Measurements from ENCODE around the gene RAB11FIP2. TPM values are rescaled to one million over a fixed set of nuclear protein-coding genes. Genes with fewer than 3 reads are reported as not detected.

RAB11FIP2 gene
- total RNA-seq, 5 donors from 2014 or later (not counting 1 experiment from before 2014, with no cell fraction given): 16.5 to 36.6 (median 20.4) TPM

DNA sequence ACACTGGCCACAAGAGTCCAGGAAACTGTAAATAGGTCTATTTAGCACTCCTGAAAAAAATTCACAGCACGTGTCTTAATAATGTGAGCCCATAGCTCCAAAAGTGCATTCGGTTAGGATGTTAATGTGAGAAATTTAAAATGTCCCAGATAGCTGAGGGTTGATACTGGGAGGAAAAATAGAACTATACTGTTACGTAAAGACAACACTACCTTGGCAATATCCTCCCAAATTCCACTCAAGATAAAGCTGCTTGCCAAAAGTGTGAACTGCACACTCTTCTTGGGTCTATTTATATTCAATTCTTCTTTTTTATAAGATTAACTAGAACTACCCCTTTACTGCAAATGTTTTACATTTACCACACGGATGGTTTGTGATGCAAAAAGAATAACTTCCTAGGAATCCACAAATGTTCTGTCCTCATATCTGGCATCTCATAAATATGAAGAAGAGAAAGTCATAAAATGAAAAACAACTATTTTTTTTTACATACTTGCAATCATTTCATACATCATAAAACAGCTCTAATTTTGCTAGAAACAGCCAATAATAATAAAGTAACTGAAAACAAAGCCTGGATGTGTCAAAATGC, 10.4 kb downstream of the RAB11FIP2 start:
- no CpG with 5 or more reads among the region's 4 CpGs for WGBS (ENCODE audit: insufficient coverage)
- POLR2A ChIA-PET: interaction anchor here in 1 of 2 donors (1.0 kb wide), 1 partner anchor 46 kb away, joined by 3 read pairs; no protein-coding TSS in a partner anchor
- H3K27me3 ChIP-seq (replicated peaks in 1 of 2; ENCODE audit: control insufficient read depth in 2 of 2, extremely low read depth in 1 of 2, insufficient read depth in 2 of 2, low read length in 1 of 2): no peaks in the 10 kb centered on the region
- Mint-ChIP-seq H3K9me3 (no peaks in the 10 kb centered on the region), H3K4me1 (peaks cover 37 to 40% (median 39%) of the 10 kb centered on the region in 3 donors), H3K27ac (no peak overlapping the region), H3K27me3 (no peaks in the 10 kb centered on the region), H3K4me3 (peak overlapping the region in 1 of 3 donors; percentile 59), H3K36me3 (peaks cover 31% of the 10 kb centered on the region)
- peaks cover 2 to 17% of the 10 kb centered on the region in 2 experiments for H3K4me1 ChIP-seq (ENCODE audit: control insufficient read depth in 1 of 2, extremely low read depth in 1 of 2, insufficient read depth in 2 of 2, low read length in 2 of 2)
- no peak overlapping the region for H3K27ac ChIP-seq (ENCODE audit: low read length)
- CTCF ChIA-PET: interaction anchor here in 1 of 2 donors (0.6 kb wide), 1 partner anchor 834 kb away, joined by 3 read pairs; no protein-coding TSS in a partner anchor
- H3K36me3 ChIP-seq (ENCODE audit: control insufficient read depth in 2 of 2, extremely low read depth in 1 of 2, insufficient read depth in 1 of 2, low read length in 1 of 2): peaks cover 0 to 14% of the 10 kb centered on the region in 2 donors
- ATAC-seq (replicated peaks in 1 of 4): no peak
- H3K4me3 ChIP-seq (ENCODE audit: control insufficient read depth in 1 of 2, extremely low read depth in 1 of 2, low read length in 1 of 2): no peak overlapping the region
- no peaks in the 10 kb centered on the region for H3K9me3 ChIP-seq
- no peak for DNase-seq

DNA sequence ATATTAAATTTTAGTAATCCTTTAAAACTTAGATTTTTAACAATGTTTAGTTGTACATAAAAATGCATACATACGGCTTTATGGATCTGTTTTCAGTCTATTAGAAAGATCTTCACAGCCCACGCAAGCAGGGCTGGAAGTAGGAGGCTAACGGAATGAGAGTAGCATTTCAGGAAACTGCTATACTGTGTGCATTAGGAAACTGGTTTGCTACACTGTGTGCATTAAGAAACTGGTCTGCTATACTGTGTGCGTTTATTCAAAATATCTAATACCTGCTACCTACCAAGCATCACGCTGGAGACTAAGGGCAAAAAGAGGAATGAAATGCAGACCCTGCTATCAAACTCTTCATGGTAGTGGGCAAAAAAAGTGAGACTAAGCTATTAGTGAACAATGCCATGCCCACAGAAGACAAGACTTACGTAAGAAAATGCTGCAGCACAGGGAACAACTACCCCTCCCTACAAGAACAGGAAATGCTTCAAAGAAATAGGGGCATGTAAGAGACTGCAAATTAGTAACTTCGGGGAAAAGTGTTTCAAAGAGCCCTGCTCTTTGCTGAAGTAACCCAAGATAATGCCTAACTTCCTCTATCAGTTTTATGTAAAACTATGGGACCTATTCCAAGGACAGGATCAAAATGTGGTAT, 11.3 kb downstream of the RAB11FIP2 start:
- no peak overlapping the region for H3K4me3 ChIP-seq (ENCODE audit: control insufficient read depth in 1 of 2, extremely low read depth in 1 of 2, low read length in 1 of 2)
- peaks cover 0 to 14% of the 10 kb centered on the region in 2 donors for H3K36me3 ChIP-seq (ENCODE audit: control insufficient read depth in 2 of 2, extremely low read depth in 1 of 2, insufficient read depth in 1 of 2, low read length in 1 of 2)
- Mint-ChIP-seq H3K36me3 (peaks cover 31% of the 10 kb centered on the region), H3K27me3 (no peaks in the 10 kb centered on the region), H3K4me3 (peak overlapping the region; percentile 8 to 59 (median 43)), H3K4me1 (peaks cover 35 to 41% (median 36%) of the 10 kb centered on the region in 3 donors), H3K9me3 (no peaks in the 10 kb centered on the region), H3K27ac (peak overlapping the region; percentile 55 to 80)
- no peak overlapping the region for H3K27ac ChIP-seq (ENCODE audit: low read length)
- ChIA-PET CTCF (no interaction called here), POLR2A (interaction anchor here in 1 of 2 donors (1.0 kb wide), 1 partner anchor 47 kb away, joined by 3 read pairs; no protein-coding TSS in a partner anchor)
- ATAC-seq (replicated peaks in 1 of 4): peak; percentile 65 to 96 (median 76)
- H3K9me3 ChIP-seq: no peaks in the 10 kb centered on the region
- peaks cover 2 to 17% of the 10 kb centered on the region in 2 experiments for H3K4me1 ChIP-seq (ENCODE audit: control insufficient read depth in 1 of 2, extremely low read depth in 1 of 2, insufficient read depth in 2 of 2, low read length in 2 of 2)
- DNase-seq: peak in 1 of 35 experiments; percentile 28
- WGBS (ENCODE audit: insufficient coverage): no CpG with 5 or more reads among the region's 7 CpGs
- H3K27me3 ChIP-seq (replicated peaks in 1 of 2; ENCODE audit: control insufficient read depth in 2 of 2, extremely low read depth in 1 of 2, insufficient read depth in 2 of 2, low read length in 1 of 2): no peaks in the 10 kb centered on the region

DNA sequence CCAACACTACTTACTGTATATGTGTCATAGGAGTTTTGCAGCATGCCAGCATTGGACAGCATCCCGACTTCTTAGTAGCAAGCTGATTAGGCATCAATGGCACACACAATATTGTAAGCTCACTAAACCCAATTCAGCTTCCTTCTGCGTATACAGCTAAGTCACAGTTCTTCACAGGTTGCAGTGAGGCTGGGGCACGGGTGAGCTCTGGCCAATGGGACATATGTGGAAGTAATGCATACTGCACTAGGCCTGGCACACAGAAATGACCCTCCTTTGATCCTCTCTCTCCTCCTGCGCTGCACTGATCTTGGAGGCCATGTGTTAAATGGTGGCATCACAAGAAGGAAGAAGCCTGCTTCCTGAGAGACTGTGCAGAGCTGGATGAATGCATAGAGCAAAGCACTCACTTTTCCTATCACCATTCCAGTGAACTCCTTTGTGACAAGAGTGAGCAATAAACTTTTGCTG, 11.9 kb downstream of the RAB11FIP2 start:
- peak overlapping the region in 1 of 3 donors; percentile 59 for H3K4me3 Mint-ChIP-seq

DNA sequence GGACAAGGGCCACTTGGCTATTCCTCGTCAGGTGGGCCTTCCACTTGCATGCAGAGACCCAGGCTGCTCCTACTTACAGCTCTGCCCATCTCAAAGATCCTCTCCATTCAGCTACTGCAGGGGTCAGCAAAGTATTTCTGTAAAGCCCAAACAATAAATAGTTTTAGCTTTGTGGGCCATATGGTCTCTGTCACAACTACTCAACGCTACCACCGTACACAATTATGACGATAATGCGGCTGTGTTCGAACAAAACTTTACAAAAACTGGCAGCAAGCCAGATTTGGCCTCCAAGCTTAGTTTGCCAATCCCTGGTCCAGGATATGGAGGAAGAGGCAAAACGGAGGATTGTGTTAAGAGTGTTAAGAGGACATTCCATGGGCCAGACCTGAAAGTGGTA, 12.8 kb downstream of the RAB11FIP2 start:
- Histone ChIP-seq H3K4me1 (ENCODE audit: control insufficient read depth in 1 of 2, extremely low read depth in 1 of 2, insufficient read depth in 2 of 2, low read length in 2 of 2) (peaks cover 2 to 17% of the 10 kb centered on the region in 2 experiments), H3K36me3 (ENCODE audit: control insufficient read depth in 2 of 2, extremely low read depth in 1 of 2, insufficient read depth in 1 of 2, low read length in 1 of 2) (peaks cover 0 to 10% of the 10 kb centered on the region in 2 donors), H3K27me3 (replicated peaks in 1 of 2; ENCODE audit: control insufficient read depth in 2 of 2, extremely low read depth in 1 of 2, insufficient read depth in 2 of 2, low read length in 1 of 2) (no peaks in the 10 kb centered on the region), H3K4me3 (ENCODE audit: control insufficient read depth in 1 of 2, extremely low read depth in 1 of 2, low read length in 1 of 2) (no peak overlapping the region), H3K9me3 (no peaks in the 10 kb centered on the region), H3K27ac (ENCODE audit: low read length) (no peak overlapping the region)
- CTCF ChIA-PET: no interaction called here
- DNase-seq: no peak
- POLR2A ChIA-PET: no interaction called here
- Mint-ChIP-seq H3K4me1 (peaks cover 29 to 45% (median 33%) of the 10 kb centered on the region in 3 donors), H3K27me3 (no peaks in the 10 kb centered on the region), H3K9me3 (no peaks in the 10 kb centered on the region), H3K4me3 (no peak overlapping the region), H3K27ac (no peak overlapping the region), H3K36me3 (peaks cover 25% of the 10 kb centered on the region)
- WGBS (ENCODE audit: insufficient coverage): 100% methylated on average over 1 of the region's 7 CpGs
- ATAC-seq (replicated peaks in 1 of 4): no peak

More for the DNA sequence above, 11.9 kb downstream of the RAB11FIP2 start:
- no peak for ATAC-seq (replicated peaks in 1 of 4)
- DNase-seq: no peak
- Histone ChIP-seq H3K4me3 (ENCODE audit: control insufficient read depth in 1 of 2, extremely low read depth in 1 of 2, low read length in 1 of 2) (no peak overlapping the region), H3K27ac (ENCODE audit: low read length) (no peak overlapping the region), H3K9me3 (no peaks in the 10 kb centered on the region), H3K36me3 (ENCODE audit: control insufficient read depth in 2 of 2, extremely low read depth in 1 of 2, insufficient read depth in 1 of 2, low read length in 1 of 2) (peaks cover 0 to 14% of the 10 kb centered on the region in 2 donors), H3K4me1 (ENCODE audit: control insufficient read depth in 1 of 2, extremely low read depth in 1 of 2, insufficient read depth in 2 of 2, low read length in 2 of 2) (peaks cover 2 to 17% of the 10 kb centered on the region in 2 experiments), H3K27me3 (replicated peaks in 1 of 2; ENCODE audit: control insufficient read depth in 2 of 2, extremely low read depth in 1 of 2, insufficient read depth in 2 of 2, low read length in 1 of 2) (no peaks in the 10 kb centered on the region)
- Mint-ChIP-seq H3K4me1 (peaks cover 31 to 40% (median 31%) of the 10 kb centered on the region in 3 donors), H3K36me3 (peaks cover 26% of the 10 kb centered on the region), H3K27me3 (no peaks in the 10 kb centered on the region), H3K9me3 (no peaks in the 10 kb centered on the region), H3K27ac (no peak overlapping the region)
- CTCF ChIA-PET: no interaction called here
- POLR2A ChIA-PET: no interaction called here
- no CpG with 5 or more reads among the region's 4 CpGs for WGBS (ENCODE audit: insufficient coverage)

DNA sequence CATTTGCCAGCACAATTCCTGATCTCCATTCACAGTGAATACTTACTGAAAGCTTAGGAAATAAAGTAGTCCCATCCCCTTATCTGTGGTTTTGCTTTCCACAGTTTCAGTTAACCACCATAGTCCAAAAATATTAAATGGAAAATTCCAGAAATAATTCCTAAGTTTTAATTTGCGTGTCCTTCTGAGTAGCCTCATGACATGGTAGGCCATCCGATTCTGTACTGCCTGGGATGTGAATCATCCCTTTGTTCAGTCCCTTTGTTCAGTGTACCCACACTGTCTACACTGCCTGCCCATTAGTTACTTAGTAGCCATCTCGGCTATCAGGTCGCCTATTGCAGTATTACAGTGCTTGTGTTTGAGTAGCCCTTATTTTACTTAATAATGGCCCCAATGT, 14.2 kb downstream of the RAB11FIP2 start:
- peaks cover 28 to 45% (median 34%) of the 10 kb centered on the region in 3 donors for H3K4me1 Mint-ChIP-seq
- ChIA-PET CTCF (no interaction called here), POLR2A (no interaction called here)
- Histone ChIP-seq H3K9me3 (no peaks in the 10 kb centered on the region), H3K27ac (ENCODE audit: low read length) (no peak overlapping the region), H3K27me3 (replicated peaks in 1 of 2; ENCODE audit: control insufficient read depth in 2 of 2, extremely low read depth in 1 of 2, insufficient read depth in 2 of 2, low read length in 1 of 2) (no peaks in the 10 kb centered on the region), H3K4me1 (ENCODE audit: control insufficient read depth in 1 of 2, extremely low read depth in 1 of 2, insufficient read depth in 2 of 2, low read length in 2 of 2) (peaks cover 2 to 17% of the 10 kb centered on the region in 2 experiments), H3K36me3 (ENCODE audit: control insufficient read depth in 2 of 2, extremely low read depth in 1 of 2, insufficient read depth in 1 of 2, low read length in 1 of 2) (peaks cover 0 to 10% of the 10 kb centered on the region in 2 donors), H3K4me3 (ENCODE audit: control insufficient read depth in 1 of 2, extremely low read depth in 1 of 2, low read length in 1 of 2) (no peak overlapping the region)
- WGBS (ENCODE audit: insufficient coverage): 100% methylated on average over 2 of the region's 4 CpGs
- no peak for ATAC-seq (replicated peaks in 1 of 4)
- H3K4me3 Mint-ChIP-seq: no peak overlapping the region
- H3K27ac Mint-ChIP-seq: no peak overlapping the region
- no peaks in the 10 kb centered on the region for H3K27me3 Mint-ChIP-seq
- H3K9me3 Mint-ChIP-seq: no peaks in the 10 kb centered on the region
- DNase-seq: no peak
- peaks cover 26% of the 10 kb centered on the region for H3K36me3 Mint-ChIP-seq

DNA sequence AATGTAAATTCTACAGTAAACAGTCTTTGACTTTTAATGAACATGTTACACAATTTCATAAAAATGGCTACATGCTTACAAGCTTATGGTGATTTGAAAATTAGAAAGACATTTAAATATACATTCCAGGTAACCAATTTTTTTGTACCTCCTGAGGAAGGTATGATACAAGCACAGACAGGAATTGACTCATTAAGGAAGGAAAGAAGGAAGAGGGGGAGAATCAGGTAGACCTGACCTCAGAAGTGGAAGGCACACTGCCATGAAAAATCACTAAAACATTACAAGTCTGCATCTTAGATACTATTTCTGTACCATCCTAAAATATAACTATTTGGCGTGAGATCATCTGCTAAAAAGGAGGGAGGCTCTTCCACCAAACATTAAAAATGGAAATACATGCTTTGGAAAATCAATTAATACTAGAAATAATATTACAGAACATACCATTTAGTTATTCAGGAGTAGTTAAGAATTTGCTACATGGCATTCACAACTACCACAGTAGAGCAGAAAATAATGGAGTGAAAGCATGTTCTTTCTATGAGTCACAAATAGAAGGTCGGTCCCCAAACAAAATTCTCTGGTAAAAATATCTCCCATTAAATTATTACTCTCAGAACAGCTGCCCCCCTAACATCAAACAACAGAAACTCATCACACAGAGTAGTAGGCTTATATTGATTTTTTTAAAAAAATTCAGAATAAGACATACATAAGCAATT, 15.2 kb downstream of the RAB11FIP2 start:
- H3K27ac Mint-ChIP-seq: no peak overlapping the region
- peaks cover 0 to 10% of the 10 kb centered on the region in 2 donors for H3K36me3 ChIP-seq (ENCODE audit: control insufficient read depth in 2 of 2, extremely low read depth in 1 of 2, insufficient read depth in 1 of 2, low read length in 1 of 2)
- POLR2A ChIA-PET: no interaction called here
- H3K4me1 Mint-ChIP-seq: peaks cover 23 to 38% (median 29%) of the 10 kb centered on the region in 3 donors
- WGBS (ENCODE audit: insufficient coverage): no CpG with 5 or more reads among the region's 2 CpGs
- H3K4me3 ChIP-seq (ENCODE audit: control insufficient read depth in 1 of 2, extremely low read depth in 1 of 2, low read length in 1 of 2): no peak overlapping the region
- peaks cover 2 to 12% of the 10 kb centered on the region in 2 experiments for H3K4me1 ChIP-seq (ENCODE audit: control insufficient read depth in 1 of 2, extremely low read depth in 1 of 2, insufficient read depth in 2 of 2, low read length in 2 of 2)
- ATAC-seq (replicated peaks in 1 of 4) (no peak), DNase-seq (no peak)
- no peak overlapping the region for H3K27ac ChIP-seq (ENCODE audit: low read length)
- H3K36me3 Mint-ChIP-seq: peaks cover 26% of the 10 kb centered on the region
- H3K27me3 Mint-ChIP-seq: no peaks in the 10 kb centered on the region
- H3K4me3 Mint-ChIP-seq: no peak overlapping the region
- CTCF ChIA-PET: no interaction called here
- no peaks in the 10 kb centered on the region for H3K27me3 ChIP-seq (replicated peaks in 1 of 2; ENCODE audit: control insufficient read depth in 2 of 2, extremely low read depth in 1 of 2, insufficient read depth in 2 of 2, low read length in 1 of 2)
- H3K9me3 ChIP-seq: no peaks in the 10 kb centered on the region
- no peaks in the 10 kb centered on the region for H3K9me3 Mint-ChIP-seq

Data from T-cell (primary cell).